Vagina (tissue), 2 donors: ENCODE results near the gene ARHGEF17.

Source experiments
- POLR2A ChIP-seq, 2 donors: fragments of 450-650 bp; IDR thresholded peaks; one replicate each; pipeline ENCODE4 v1.6.1; 2017; ENCODE audit warnings: antibody characterized with exemption in 2 of 2, mild to moderate bottlenecking in 2 of 2, moderate library complexity in 2 of 2
- TF ChIP-seq, protein P1 (sequence below), 3 experiments: fragments of 450-650 bp in 2 of 3; fragments of 200-600 bp in 1 of 3; sonication (generic) in 1 of 3; IDR thresholded peaks; one replicate each; pipeline ENCODE4 v1.5.1; 2017 to 2019; ENCODE audit warnings: antibody characterized with exemption in 3 of 3, mild to moderate bottlenecking in 2 of 3, moderate library complexity in 2 of 3

DNA sequence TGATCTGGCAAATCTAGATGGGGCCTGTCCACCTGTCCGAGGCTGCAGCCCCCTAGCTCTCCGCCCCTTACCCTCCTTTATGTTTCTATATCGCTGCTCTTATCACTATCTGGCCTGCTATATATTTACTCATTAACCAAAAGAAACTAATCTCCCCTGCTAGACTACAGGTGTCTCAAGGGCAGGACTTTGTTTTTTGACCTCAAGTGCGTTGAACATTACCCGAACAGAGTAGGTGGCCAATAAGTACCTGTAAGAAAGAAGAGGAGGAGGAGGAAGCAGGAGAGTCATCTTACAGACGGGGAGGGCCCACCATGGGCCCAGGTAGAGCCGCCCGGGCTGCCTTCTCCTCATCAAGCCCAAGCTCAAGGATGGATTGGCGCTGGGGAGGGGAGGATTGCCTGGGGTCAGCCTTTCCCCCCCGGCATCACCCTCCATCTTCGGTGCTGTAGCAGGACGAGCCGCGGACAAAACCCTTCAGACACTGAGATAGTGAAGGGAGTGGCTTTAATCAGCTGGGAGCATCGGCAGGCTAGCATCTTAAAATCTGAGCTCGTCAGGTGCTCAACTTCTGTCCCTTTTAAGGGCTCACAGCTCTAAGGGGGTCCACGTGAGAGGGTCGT lies 37.1 kb upstream of the ARHGEF17 start:
- TF ChIP-seq, protein P1, sequence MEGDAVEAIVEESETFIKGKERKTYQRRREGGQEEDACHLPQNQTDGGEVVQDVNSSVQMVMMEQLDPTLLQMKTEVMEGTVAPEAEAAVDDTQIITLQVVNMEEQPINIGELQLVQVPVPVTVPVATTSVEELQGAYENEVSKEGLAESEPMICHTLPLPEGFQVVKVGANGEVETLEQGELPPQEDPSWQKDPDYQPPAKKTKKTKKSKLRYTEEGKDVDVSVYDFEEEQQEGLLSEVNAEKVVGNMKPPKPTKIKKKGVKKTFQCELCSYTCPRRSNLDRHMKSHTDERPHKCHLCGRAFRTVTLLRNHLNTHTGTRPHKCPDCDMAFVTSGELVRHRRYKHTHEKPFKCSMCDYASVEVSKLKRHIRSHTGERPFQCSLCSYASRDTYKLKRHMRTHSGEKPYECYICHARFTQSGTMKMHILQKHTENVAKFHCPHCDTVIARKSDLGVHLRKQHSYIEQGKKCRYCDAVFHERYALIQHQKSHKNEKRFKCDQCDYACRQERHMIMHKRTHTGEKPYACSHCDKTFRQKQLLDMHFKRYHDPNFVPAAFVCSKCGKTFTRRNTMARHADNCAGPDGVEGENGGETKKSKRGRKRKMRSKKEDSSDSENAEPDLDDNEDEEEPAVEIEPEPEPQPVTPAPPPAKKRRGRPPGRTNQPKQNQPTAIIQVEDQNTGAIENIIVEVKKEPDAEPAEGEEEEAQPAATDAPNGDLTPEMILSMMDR (IDR thresholded peaks at IDR 0.05) = no peak
- TF ChIP-seq POLR2A (IDR thresholded peaks at IDR 0.05) = no peak
